Stimulated activated CD4-positive, alpha-beta T cell treated with anti-CD3 and anti-CD28 coated beads, Interleukin-12 subunit alpha, Interleukin-12 subunit beta, amount 100 ng/mL, for 24 hours (primary cell): Measurements from ENCODE around the gene OPN4.

Experiments
- DNase-seq, 2 experiments: peaks; one replicate each; pipeline ENCODE4 v3.0.0-alpha.2; 2020; ENCODE audit warnings: low read depth in 2 of 2

The OPN4 gene

DNA sequence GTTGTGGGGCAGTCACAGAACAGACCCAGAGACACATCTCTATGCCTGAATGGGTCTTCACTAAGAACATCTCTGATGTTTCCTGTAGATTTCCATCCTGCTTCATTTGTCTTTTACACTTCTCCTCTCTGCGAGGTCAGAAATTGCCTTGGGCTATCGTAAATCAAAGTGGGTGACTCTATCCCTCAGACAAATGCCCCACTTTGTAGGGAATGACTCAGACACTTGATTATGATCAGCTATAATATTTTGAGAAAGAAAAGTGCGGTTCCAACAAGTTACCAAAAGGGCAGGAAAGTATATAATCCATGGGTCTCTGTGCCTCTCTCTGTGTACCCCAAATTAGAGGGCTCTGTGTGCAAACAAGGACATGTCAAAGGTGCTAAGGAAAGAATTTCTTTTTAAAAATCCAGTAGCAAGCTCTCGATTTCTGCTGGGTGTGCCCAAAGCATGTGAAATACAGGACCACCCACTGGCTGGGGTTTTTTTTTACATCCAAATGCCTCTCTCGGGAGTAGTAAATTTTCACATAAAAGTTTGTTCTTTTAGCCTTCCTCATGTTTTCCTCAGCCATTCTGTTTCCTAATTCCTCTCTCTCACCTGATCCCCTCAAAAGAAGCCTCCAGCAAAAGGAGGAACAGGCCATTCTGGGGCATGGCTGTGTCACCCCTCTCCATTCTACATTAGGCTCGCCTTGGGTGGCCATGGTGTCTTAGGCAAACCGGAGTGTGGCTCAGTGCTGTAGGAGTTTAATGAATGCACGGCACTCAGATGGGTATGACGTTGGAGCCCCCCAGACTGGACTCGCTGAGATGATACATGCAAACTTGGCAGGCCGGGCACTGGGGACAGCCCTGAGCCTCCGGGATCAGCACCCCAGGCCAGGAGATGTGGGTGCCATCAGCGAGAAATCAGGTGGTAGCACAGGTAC lies 6.3 kb upstream of the OPN4 start:
- no peak for DNase-seq

- no peak for DNase-seq
Observed at GRCh38 chr10:86648704-86649427, 5.5 kb upstream of the OPN4 start.

- no peak for DNase-seq
Observed at GRCh38 chr10:86649471-86650150, 4.7 kb upstream of the OPN4 start.

DNA sequence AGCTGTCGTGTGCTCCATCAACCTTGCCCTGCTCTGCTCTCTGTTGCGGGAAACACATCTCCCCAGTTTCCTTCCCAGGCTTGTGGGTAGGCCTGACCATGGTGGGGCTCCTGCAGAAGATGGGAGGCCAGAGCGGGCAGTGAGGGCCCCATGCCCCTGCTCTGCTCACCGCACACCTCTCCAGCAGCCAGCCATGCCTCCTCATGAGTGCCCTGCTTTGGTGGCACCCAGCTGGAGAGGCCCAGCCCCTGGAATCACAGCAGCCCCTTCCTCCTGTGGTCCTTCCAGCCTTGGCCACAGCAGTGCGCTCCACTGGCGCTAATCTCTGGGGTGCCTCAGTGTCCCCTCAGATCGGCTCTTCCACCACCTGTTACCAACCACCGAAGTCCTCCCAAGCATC lies 4.2 kb upstream of the OPN4 start:
- no peak for DNase-seq

- DNase-seq: no peak
Observed at GRCh38 chr10:86651021-86651471, 3.3 kb upstream of the OPN4 start.

GRCh38 chr10:86651631-86652331 lies 2.6 kb upstream of the OPN4 start:
- no peak for DNase-seq

DNA sequence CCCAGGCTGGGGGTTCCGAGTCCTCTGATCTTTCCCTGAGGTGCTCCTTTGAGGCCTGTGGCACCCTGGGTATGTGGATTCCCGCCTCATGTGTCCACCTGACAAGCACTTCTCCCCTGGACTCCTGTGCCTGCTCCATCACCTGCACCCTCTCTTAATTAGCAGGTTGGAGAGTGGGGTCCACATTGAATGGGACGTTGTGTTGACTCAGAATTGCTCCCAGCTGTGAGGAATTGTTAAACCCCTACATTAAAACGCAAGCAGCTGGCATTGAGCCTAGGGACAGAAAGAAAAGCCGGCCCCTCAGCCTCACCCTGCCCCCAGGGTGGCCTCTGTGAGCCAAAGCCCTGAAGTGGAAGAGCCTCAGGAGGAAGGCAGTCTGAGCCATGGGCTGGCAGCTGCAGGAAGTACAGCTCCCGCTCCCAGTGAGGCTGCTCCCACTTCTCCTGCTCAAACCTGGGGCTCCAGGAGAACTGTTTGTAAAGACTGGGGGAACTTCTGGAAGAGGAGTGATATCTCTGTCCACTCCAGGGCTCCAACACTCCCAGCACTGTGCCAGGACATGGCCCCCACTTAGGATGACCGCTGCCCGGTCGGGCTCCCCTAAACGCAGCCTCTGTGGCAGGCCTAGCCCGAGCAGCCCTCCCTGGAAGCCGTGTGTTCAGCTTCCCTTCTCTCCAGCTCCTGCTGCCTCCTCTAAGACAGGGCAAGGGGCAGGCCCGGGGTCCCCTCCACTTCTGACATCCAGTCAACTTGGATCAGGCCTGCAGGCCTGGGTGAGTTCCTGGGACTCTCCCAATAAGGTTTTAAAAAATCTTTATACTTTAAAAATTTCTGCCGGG lies 1.8 kb upstream of the OPN4 start:
- DNase-seq: no peak

GRCh38 chr10:86653379-86653778 lies 968 bp upstream of the OPN4 start:
- no peak for DNase-seq

DNA sequence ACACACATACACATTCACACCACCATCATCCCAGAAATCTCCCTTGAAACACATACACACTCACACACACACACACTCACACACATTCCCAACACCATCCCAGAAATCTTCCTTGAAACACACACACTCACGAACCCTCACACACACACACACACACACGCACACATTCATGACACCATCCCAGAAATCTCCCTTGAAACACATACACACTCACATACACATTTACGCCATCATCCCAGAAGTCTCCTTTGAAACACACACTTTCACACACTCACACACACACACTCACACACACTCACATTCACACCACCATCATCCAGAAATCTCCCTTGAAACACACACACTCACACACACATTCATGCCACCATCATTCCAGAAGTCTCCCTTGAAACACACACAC lies 360 bp upstream of the OPN4 start:
- DNase-seq: no peak

GRCh38 chr10:86655173-86655540 lies 810 bp downstream of the OPN4 start:
- DNase-seq: no peak

DNA sequence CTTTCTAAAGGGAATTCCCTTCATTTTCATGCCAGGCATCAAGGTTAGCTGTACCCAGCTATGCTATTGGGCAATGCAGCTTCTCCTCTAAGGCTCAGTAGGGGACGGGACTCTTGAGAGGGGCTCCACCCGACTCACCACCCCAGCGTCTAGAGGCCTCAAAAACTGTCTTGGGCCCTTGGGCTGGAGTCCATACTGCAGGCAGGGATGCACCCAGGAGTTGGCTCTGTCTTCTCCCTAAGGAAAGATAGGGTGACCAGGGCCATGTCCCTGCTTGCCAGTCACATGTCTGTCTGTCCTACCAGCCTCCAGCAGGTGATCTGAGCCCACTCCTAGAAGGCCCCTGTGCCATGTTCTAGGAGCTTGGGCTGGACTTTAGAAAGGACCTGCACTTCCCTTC lies 1.2 kb downstream of the OPN4 start:
- DNase-seq: no peak

DNA sequence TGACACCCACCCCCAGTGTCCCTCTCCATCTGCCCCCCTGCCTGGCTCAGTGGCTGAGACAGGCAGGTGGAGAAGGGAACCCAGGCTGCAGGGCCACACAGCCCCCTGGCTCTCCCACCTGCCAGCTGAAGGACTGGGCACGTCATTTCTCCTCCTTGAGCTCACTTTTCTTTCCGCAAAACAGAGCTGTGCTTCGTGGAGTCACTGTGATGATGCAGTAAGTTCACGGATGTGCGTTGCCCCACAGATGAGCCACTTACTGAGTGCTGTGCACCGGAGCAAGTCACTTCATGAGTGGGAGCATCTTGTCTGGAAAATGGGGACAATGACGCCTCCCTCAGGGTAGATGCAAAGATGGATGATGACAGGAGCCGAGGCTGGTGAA lies 2.7 kb downstream of the OPN4 start:
- DNase-seq: no peak

DNA sequence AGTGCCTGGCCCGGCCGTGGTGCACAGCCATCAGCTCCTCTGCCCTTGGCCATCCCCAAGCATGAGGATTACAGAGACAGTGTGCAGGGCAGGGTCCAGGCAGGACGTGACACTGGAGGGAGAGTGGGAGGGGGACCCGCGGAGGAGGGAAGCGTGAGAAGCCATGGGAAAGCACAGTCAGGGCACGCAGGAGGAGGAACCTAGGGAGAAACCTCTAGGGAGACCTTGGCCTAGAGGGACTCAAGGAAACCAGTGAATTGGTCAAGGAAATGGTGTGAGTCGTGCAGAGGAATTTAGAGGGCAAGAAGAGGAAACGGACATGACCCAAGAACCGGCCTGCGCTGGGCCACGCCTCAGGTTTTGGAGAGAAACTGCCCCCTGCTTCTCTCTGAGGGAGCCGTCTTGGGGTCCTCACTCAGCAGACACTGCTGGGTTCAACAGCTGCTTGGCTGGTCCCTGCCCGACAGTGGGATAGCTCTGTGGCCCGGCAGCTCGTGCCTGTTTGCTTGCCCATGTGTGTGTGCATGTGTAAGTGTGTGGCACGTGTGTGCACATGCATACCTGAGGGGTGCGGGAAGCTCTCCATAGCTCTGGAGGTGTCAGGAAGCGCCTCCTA lies 3.2 kb downstream of the OPN4 start:
- no peak for DNase-seq

DNA sequence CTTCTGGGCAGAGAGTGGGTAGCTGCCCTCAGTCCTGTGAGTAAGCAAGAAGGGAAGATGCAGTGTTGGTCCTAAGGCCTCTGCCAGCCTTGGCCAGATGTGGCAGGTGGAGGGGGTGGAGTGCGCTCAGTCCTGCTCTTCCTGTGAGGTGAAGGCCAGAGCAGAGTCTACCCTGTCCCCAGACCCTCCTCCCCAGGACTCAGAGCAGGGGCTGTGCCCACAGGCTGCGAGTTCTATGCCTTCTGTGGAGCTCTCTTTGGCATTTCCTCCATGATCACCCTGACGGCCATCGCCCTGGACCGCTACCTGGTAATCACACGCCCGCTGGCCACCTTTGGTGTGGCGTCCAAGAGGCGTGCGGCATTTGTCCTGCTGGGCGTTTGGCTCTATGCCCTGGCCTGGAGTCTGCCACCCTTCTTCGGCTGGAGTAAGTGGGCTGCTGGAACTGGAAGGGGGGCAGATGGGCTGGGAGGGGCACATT lies 4.0 kb downstream of the OPN4 start:
- DNase-seq: no peak

GRCh38 chr10:86658751-86659150 lies 4.4 kb downstream of the OPN4 start:
- no peak for DNase-seq

- DNase-seq: no peak
Observed at GRCh38 chr10:86659161-86659691, 4.9 kb downstream of the OPN4 start.

- no peak for DNase-seq
Observed at GRCh38 chr10:86659721-86660453, 5.5 kb downstream of the OPN4 start.

DNA sequence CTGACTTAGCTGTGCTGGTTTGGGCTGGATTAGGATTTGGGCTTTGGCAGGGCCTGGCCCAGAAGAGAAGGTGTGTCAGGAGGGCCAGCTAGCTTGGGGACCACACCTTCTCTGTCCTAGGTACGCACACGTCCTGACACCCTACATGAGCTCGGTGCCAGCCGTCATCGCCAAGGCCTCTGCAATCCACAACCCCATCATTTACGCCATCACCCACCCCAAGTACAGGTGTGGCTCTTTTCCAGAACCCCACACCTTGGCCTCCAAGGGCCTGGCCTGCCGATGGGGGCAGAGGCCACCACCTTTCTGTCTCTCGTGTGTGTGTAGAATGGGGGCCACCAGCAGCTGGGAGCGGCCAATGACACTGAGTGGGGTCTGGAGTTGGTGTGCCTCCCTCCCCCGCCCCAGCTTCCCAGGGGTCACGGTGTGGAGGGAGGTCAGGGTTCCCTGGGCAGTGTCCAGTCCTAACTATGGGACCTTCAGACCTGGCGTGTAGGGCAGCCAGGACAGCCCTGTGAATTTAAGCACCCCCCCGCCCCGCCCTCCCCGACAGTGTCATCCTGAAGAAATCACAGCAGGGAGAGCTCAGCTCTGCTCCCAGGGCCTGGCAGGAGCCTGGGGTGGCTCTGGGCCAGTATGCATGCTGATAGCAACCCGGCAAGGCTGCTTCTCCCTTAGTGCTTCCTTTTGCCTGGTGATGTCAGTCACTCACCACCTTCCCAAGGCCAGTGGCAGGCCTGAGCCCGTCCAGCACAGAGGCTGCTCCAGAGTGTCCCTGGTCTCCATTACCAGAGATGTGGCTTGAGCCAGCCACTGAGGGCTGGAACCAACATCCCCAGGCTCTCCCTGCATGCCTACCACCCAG lies 7.0 kb downstream of the OPN4 start:
- DNase-seq: no peak
